ENCODE results near the gene IQCH. TPM values are rescaled to one million over a fixed set of nuclear protein-coding genes. Genes with fewer than 3 reads are reported as not detected.

IQCH gene
- polyA plus RNA-seq, 3 donors = 0.03 TPM; not detected in 2

- 100% methylated on average over 1 of the region's 2 CpGs for WGBS (ENCODE audit: insufficient coverage)
- Mint-ChIP-seq H3K36me3 (peaks cover 33 to 36% of the 10 kb centered on the region in 2 donors), H3K4me3 (no peak overlapping the region), H3K27me3 (ENCODE audit: low read depth in 3 of 3) (no peaks in the 10 kb centered on the region), H3K4me1 (peaks cover 2% of the 10 kb centered on the region), H3K27ac (no peak overlapping the region), H3K9me3 (no peaks in the 10 kb centered on the region)
- intact Hi-C loops (cut with micrococcal nuclease) = no loop called here
- no peak overlapping the region for H3K27ac ChIP-seq (ENCODE audit: low read depth in 1 of 2, low read length in 2 of 2)
- H3K4me1 ChIP-seq (ENCODE audit: control insufficient read depth in 1 of 2, insufficient read depth in 2 of 2, low read length in 2 of 2) = no peaks in the 10 kb centered on the region
- TF ChIP-seq, protein P1, sequence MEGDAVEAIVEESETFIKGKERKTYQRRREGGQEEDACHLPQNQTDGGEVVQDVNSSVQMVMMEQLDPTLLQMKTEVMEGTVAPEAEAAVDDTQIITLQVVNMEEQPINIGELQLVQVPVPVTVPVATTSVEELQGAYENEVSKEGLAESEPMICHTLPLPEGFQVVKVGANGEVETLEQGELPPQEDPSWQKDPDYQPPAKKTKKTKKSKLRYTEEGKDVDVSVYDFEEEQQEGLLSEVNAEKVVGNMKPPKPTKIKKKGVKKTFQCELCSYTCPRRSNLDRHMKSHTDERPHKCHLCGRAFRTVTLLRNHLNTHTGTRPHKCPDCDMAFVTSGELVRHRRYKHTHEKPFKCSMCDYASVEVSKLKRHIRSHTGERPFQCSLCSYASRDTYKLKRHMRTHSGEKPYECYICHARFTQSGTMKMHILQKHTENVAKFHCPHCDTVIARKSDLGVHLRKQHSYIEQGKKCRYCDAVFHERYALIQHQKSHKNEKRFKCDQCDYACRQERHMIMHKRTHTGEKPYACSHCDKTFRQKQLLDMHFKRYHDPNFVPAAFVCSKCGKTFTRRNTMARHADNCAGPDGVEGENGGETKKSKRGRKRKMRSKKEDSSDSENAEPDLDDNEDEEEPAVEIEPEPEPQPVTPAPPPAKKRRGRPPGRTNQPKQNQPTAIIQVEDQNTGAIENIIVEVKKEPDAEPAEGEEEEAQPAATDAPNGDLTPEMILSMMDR (IDR thresholded peaks at IDR 0.05) = no peak
- H4K20me1 ChIP-seq (ENCODE audit: insufficient read depth, low read length) = no peaks in the 10 kb centered on the region
- no peak overlapping the region for H3K4me3 ChIP-seq (replicated peaks in 1 of 3; ENCODE audit: low read depth in 2 of 3, low read length in 3 of 3)
- H3K36me3 ChIP-seq (replicated peaks in 1 of 2; ENCODE audit: control insufficient read depth in 1 of 2, insufficient read depth in 2 of 2, low read length in 2 of 2) = peaks cover 0 to 41% of the 10 kb centered on the region in 2 donors
- H3K79me2 ChIP-seq (ENCODE audit: insufficient read depth, low read length) = no peaks in the 10 kb centered on the region
- no peak overlapping the region for H3K4me2 ChIP-seq (replicated peaks; ENCODE audit: extremely low read depth, low read length, poor library complexity, severe bottlenecking)
- H3K9ac ChIP-seq (ENCODE audit: insufficient read depth, low read length, poor library complexity, severe bottlenecking) = no peak overlapping the region
- no peak for DNase-seq
- no peaks in the 10 kb centered on the region for H3K9me3 ChIP-seq (replicated peaks in 1 of 2; ENCODE audit: control insufficient read depth in 1 of 2, insufficient read depth in 1 of 2, low read length in 2 of 2)
- no peak overlapping the region for H2AFZ ChIP-seq (ENCODE audit: insufficient read depth, low read depth, low read length, poor library complexity, severe bottlenecking)
- no peaks in the 10 kb centered on the region for H3K27me3 ChIP-seq (ENCODE audit: control insufficient read depth in 2 of 2, insufficient read depth in 2 of 2, low read length in 2 of 2)
Observed at GRCh38 chr15:67219288-67219687, 35.3 kb upstream of the IQCH start.

DNA sequence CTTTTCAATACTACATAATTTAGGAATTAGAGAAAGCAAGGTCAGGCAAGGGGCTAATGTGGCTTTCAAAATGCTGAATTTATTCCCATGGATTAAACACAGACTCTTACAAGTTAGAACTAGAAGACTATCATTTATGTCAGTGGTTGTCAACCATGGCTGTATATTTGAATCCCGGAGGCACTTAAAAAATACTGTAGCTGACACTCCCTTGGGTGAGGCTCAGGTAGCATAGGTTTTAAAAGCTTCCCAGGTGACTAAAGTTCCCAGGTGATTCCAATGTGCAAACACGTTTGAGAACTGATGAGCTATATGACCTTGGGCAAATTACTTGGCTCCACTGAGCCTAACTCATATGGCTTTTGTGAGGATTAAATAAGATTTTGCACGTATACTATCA lies 29.7 kb upstream of the IQCH start:
- intact Hi-C loops (cut with micrococcal nuclease) = no loop called here
- no CpG with 5 or more reads among the region's 3 CpGs for WGBS (ENCODE audit: insufficient coverage)
- no peaks in the 10 kb centered on the region for H3K27me3 Mint-ChIP-seq (ENCODE audit: low read depth in 3 of 3)
- no peak for DNase-seq
- peaks cover 8% of the 10 kb centered on the region for H3K4me1 Mint-ChIP-seq
- peaks cover 0 to 66% of the 10 kb centered on the region in 2 donors for H3K36me3 ChIP-seq (replicated peaks in 1 of 2; ENCODE audit: control insufficient read depth in 1 of 2, insufficient read depth in 2 of 2, low read length in 2 of 2)
- H3K4me3 Mint-ChIP-seq = no peak overlapping the region
- TF ChIP-seq, protein P1 (IDR thresholded peaks at IDR 0.05) = no peak
- no peak overlapping the region for H3K27ac Mint-ChIP-seq
- H3K4me3 ChIP-seq (replicated peaks in 1 of 3; ENCODE audit: low read depth in 2 of 3, low read length in 3 of 3) = no peak overlapping the region
- H3K36me3 Mint-ChIP-seq = peaks cover 38 to 43% of the 10 kb centered on the region in 2 donors
- H3K9me3 ChIP-seq (replicated peaks in 1 of 2; ENCODE audit: control insufficient read depth in 1 of 2, insufficient read depth in 1 of 2, low read length in 2 of 2) = no peaks in the 10 kb centered on the region
- H3K27ac ChIP-seq (ENCODE audit: low read depth in 1 of 2, low read length in 2 of 2) = no peak overlapping the region
- H3K9ac ChIP-seq (ENCODE audit: insufficient read depth, low read length, poor library complexity, severe bottlenecking) = no peak overlapping the region
- H2AFZ ChIP-seq (ENCODE audit: insufficient read depth, low read depth, low read length, poor library complexity, severe bottlenecking) = no peak overlapping the region
- no peaks in the 10 kb centered on the region for H3K9me3 Mint-ChIP-seq
- no peaks in the 10 kb centered on the region for H3K27me3 ChIP-seq (ENCODE audit: control insufficient read depth in 2 of 2, insufficient read depth in 2 of 2, low read length in 2 of 2)
- no peaks in the 10 kb centered on the region for H4K20me1 ChIP-seq (ENCODE audit: insufficient read depth, low read length)
- H3K79me2 ChIP-seq (ENCODE audit: insufficient read depth, low read length) = no peaks in the 10 kb centered on the region
- no peak overlapping the region for H3K4me2 ChIP-seq (replicated peaks; ENCODE audit: extremely low read depth, low read length, poor library complexity, severe bottlenecking)
- H3K4me1 ChIP-seq (ENCODE audit: control insufficient read depth in 1 of 2, insufficient read depth in 2 of 2, low read length in 2 of 2) = peaks cover 0 to 6% of the 10 kb centered on the region in 2 donors
